Inflammatory macrophage treated with lipopolysaccharide for 4 hours (primary cell): Measurements from ENCODE around the gene PPP2R1B.
"Not testable (repeated sequence)": the region's sequence is repeated elsewhere in the genome, so short reads cannot be mapped to it uniquely, and the experiment has no call there.

Source experiments
- DNase-seq: peaks from one replicate; pipeline ENCODE4 v3.0.0-alpha.2; 2020

The PPP2R1B gene

GRCh38 chr11:111765984-111766833 lies at the start of gene PPP2R1B:
TSS of gene PPP2R1B (minus strand) at chr11:111766389. CDS start at chr11:111766361, 28 bp downstream.
- DNase-seq: peak; percentile 60

DNA sequence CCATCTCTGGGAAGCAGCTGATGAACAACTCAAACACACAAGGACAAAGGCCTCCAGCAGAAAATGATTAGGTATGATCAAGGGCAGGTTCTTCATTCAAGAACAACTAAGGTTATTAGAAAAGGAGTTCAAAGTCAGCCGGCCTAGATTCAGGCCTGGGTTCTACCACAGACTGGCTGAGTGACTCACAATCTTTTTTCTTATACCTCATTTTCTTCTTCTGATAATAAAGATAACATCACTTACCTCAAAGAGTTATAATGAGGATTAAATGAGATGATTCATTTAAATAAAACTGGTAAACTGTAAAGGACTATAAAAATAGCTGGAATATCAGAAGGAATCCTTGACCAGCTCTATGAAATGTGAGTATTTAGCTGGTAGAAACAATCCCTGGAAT lies 49.3 kb upstream of the PPP2R1B start:
- DNase-seq: no peak

DNA sequence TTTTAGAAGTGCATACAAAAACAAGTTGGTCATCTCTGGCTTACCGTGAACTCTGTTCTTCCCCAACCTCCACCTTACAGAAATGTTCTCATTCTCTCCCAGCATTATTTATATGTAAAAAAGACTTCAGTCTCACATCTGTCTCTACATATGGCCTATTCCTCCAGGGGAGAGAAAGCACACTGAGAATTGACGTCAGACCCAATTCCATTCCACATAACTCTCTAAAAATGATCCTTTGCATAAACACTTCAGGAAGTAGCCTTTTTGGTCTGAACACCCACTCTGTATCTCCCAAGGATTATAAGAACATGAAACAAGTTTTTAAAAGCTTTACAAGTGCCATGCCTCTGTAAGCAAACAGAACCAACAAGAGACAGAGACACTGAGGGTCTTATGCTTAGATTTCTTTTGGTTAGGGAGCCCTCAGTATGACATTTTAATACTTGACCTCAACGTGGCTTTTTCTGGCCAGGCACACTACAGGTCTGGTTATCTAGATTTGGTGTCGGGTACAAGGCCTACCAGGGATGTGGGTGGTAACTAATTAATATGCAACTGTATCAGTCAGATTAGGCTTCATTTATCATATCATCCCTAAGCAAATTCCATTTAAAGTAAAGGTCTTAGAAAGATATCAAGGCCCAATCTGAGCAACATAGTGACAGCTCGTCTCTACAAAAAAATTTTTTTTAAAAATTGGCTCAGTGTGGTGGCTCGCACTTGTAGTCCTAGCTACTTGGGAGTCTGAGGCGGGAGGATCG lies 48.5 kb upstream of the PPP2R1B start:
- DNase-seq: no peak

DNA sequence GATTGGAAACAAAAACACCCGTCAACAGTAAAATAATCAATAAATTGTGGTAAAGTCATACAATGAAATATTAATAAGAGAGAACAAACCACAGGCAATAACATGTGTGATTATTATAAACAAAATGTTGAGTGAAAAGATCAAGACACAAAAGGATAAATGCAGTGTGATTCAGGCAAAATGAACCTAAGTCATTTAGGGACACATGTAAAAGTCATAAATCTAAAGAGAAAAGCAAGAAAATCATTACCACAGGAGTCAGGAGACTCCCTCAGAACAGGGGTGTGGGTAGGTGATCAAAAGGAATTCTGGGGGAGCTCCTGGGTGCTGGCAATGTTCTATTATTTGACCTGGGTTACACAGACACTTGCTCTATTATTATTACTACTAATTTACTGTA lies 47.9 kb upstream of the PPP2R1B start:
- DNase-seq: no peak

- DNase-seq: no peak
These were observed 46.0 kb upstream of the PPP2R1B start for GRCh38 chr11:111812211-111812610.

GRCh38 chr11:111811445-111811844 lies 45.3 kb upstream of the PPP2R1B start:
- no peak for DNase-seq

- DNase-seq: no peak
These were observed 42.6 kb upstream of the PPP2R1B start for GRCh38 chr11:111808834-111809233.

DNA sequence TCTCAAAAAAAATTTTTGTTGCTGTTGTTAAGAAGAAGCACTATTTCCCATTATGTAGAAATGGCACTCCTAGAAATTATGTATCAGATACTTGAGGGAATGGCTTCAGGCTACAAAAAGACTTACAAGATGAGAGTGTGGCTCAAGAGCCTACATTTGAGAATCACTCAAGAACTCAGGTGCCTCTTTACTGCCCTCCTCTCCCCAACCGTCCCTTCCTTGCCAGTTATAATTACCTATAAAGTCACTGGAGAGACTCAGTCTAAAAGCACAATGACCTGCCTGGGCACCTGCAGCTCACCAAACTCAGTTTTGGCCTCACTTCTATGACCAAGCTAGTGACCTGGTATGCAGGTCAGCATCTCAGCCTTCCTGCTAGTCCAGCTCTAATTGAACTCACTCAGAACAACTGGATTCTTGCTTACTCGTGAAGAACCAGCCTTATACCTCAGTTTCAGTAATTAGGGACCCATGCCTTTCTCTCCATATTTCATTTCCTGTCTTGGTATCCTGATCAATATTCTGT lies 41.9 kb upstream of the PPP2R1B start:
- DNase-seq: no peak

DNA sequence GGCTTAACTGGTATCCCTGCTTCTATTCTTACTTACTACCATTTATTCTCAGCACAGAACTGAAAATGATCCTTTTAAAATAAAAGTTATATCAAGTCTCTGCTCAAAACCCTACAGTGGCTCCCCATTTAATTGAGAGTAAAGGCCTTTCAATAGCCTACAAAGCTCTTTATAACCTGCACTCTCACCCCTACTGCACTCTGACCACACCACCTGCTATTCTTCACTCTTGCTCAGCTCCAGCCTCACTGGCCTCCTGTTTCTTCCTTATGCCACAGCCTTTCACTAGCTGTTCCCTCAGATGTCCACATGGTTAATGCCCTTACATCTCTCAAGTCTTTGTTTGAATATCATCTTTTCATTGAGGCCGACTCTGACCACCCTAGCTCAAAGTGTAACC lies 40.9 kb upstream of the PPP2R1B start:
- DNase-seq: no peak

GRCh38 chr11:111801135-111801534 lies 34.9 kb upstream of the PPP2R1B start:
- DNase-seq: no peak

GRCh38 chr11:111798279-111798678 lies 32.1 kb upstream of the PPP2R1B start:
- no peak for DNase-seq

DNA sequence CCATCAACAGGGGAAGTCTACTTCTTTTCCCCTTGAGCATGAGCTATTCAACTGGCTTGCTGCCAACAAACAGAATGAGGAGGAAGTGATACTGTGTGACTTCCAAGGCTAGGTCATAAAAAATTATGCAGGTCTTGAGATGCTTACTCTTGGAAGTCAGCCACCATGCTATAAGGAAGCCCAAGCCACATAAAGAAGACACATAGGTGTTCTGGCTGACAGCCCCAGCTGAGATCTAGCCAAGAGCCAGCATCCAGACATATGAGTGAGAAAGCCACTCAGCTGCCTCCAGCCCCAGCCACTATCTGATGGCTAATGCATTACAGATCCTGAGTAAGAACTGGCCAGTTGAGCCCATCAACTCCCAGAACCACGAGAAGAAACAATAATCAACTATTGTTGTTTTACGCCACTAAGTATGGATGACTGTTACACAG lies 31.0 kb upstream of the PPP2R1B start:
- DNase-seq: peak; percentile 96

DNA sequence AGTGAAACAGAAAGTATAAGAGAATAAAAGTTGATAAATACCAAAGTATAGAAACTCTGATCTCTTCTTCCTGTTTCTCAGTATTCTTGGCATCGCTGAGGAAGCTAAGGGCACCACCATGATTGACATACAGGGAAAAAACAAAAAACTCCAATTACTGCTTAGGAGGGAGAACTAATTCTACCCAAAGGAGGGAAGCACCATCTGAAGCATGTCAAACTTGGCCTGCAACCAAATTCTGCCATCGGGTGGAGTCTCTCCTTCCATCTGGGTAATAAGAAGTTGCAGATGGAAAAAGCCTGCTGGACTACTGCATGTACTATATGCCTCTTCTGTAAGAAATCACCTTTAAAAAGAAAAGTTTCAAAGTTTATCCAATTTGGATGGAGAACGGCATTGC lies 30.5 kb upstream of the PPP2R1B start:
- peak; percentile 76 for DNase-seq

DNA sequence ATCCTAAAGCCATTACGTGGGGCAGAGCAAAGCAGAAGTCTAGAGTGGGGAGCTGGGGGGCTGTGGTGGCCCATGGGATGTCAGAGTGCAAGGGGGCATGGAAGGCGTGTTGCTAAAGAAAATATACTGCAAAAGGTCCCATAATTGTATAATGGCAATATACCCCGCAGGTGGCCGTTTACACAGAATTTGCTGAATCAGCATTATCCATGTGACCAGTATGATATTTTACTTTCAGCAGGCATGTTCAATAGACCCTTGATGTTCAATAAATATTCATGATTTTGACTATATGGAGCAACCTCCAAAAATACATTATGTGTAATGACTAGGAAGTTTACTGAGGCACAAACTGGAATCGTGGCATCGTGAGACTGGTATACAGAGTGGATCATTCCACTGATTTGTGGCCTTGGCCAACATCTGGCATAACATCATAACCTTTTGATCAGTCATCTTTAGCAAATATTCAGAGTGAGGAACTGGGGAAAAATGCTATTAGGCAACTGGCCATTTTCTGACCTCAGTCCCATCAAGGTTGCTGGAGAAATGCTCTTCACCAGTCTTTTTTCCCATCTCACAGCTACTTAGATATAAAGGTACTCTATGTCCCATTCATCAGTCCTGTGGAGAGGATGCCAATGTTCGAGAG lies 29.3 kb upstream of the PPP2R1B start:
- peak; percentile 50 for DNase-seq

- no peak for DNase-seq
These were observed 27.7 kb upstream of the PPP2R1B start for GRCh38 chr11:111793863-111794262.

- no peak for DNase-seq
These were observed 26.8 kb upstream of the PPP2R1B start for GRCh38 chr11:111792955-111793500.

DNA sequence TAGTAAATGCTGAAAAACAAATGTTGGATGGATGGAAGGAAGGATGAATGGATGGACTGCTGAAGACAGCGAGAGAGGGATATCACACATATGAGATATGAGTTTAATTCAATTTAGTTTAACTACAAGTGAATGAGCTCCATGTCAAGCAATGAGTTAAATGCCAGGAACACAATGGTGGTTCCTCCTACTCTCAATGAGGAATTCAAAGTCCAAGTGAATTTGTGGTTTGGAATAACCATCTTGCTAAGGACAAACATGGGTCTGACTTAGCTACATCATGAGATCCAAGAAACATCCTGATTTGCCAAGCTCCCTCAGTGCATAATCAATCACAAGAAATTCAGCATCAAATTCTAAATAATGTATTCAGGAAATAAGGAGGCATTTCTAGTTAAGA lies 26.1 kb upstream of the PPP2R1B start:
- DNase-seq: no peak

GRCh38 chr11:111788464-111788863 lies 22.3 kb upstream of the PPP2R1B start:
- no peak for DNase-seq

GRCh38 chr11:111788051-111788450 lies 21.9 kb upstream of the PPP2R1B start:
- no peak for DNase-seq

GRCh38 chr11:111785886-111786412 lies 19.8 kb upstream of the PPP2R1B start:
- DNase-seq: no peak

DNA sequence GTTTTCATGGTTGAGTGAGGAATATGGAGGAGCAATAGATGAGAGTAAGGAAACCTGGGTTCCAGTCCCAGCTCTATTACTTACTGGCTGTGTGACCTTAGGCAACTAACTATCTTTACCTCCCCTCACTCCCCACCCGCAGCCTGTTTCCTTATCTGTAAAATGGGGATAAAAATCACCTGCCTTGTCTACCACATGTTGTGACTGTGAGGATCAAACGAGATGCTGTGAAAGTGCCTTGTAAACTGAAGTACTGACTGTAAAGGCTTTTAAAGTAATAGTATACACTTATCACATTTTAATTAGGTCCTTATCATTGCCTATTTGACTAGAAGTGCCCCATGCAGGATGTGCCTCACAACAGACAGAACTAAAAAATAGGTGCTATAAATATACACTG lies 18.9 kb upstream of the PPP2R1B start:
- DNase-seq: no peak

DNA sequence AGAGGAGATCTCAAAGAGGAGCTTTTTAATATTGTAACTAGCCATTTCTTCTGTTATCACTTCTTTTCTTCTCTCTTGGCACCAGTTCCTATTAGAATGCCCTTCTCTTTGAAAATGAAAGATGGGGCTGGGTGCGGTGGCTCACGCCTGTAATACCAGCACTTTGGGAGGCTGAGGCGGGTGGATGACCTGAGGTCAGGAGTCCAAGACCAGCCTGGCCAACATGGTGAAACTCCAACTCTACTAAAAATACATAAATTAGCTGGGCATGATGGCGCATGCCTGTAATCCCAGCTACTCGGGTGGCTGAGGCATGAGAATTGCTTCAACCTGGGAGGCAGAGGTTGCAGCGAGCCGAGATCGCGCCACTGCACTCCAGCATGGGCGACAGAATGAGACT lies 18.1 kb upstream of the PPP2R1B start:
- not testable (repeated sequence) for DNase-seq
